ENCODE data around the gene MAP3K19. TPM values are rescaled to one million over a fixed set of nuclear protein-coding genes. Genes with fewer than 3 reads are reported as not detected.
A peak's percentile ranks its signal among the peaks of the same experiment; 100 is the strongest.

The MAP3K19 gene
- total RNA-seq, 2 experiments from 2014 or later, result not detected

GRCh38 chr2:134943540-134943939, 103.7 kb downstream of the MAP3K19 start:
- H3K27me3 Mint-ChIP-seq, result no peaks in the 10 kb centered on the region
- H3K9me3 Mint-ChIP-seq, result no peaks in the 10 kb centered on the region

DNA sequence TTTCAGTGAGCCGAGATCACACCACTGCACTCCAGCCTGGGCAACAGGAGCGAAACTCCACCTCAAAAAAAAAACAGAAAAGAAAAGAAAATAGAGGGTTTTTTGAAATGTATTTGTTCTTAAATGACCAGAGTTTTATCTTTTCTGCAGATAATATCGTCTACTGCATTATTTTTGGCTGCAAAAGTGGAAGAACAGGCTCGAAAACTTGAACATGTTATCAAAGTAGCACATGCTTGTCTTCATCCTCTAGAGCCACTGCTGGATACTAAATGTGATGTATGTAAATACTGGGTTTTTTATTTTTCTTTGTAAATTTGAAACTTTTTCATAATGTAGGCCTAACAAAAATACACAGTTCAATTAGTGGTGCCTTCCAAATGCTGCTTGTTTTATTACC, 110.6 kb downstream of the MAP3K19 start:
- no peak for DNase-seq
- H3K4me1 Mint-ChIP-seq, result peaks cover 39% of the 10 kb centered on the region
- H3K4me3 Mint-ChIP-seq, result no peak overlapping the region
- no peak overlapping the region for H3K27ac Mint-ChIP-seq
- H3K9me3 Mint-ChIP-seq, result no peaks in the 10 kb centered on the region
- no peaks in the 10 kb centered on the region for H3K27me3 Mint-ChIP-seq
- H3K36me3 Mint-ChIP-seq, result peaks cover 27% of the 10 kb centered on the region

More at GRCh38 chr2:134943540-134943939, 103.7 kb downstream of the MAP3K19 start:
- peaks cover 38% of the 10 kb centered on the region for H3K4me1 Mint-ChIP-seq
- H3K36me3 Mint-ChIP-seq, result peaks cover 41% of the 10 kb centered on the region
- peak overlapping the region; percentile 71 for H3K27ac Mint-ChIP-seq
- DNase-seq, result no peak
- H3K4me3 Mint-ChIP-seq, result no peak overlapping the region

DNA sequence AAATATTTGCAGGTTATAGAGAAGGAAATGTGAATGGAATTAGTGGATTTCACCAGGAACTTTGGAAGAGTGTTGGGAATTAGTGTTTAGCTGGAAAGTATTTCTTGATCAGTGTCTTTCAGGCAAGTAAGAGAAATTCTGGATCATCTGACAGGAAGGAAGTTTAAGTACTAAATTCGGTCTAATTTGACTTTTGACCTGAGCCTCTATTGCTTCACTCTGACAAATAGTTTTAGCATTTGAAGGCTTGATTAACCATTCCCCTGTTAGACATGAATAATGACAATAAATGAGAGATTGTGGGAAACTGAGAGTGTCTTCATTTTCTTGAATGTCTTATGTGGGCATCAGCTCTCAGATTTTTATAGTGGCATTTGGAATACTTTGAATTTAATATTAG, 112.6 kb downstream of the MAP3K19 start:
- Mint-ChIP-seq H3K27ac (no peak overlapping the region), H3K4me1 (peaks cover 45% of the 10 kb centered on the region), H3K36me3 (peaks cover 34% of the 10 kb centered on the region), H3K4me3 (no peak overlapping the region), H3K9me3 (no peaks in the 10 kb centered on the region), H3K27me3 (no peaks in the 10 kb centered on the region)
- no peak for DNase-seq

DNA sequence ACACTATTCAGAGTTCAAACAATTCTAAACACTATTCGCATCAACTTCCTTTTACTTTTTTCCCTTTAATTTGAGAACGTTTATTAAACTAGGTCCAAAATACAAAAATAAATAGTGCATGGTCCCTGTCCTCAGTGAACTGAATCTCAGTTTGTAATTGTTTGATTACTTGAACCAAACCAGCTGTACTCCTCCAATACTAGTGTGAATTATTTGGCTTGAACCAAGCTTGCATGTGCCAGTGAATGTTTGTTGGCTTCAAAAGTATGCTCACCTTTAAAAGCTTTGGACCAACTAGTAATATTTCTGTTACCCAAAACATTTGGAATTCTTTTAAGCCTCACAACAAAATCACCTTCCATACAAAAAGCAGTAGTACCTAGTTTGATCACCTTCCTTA, 113.1 kb downstream of the MAP3K19 start:
- DNase-seq, result no peak
- no peaks in the 10 kb centered on the region for H3K9me3 Mint-ChIP-seq
- H3K27ac Mint-ChIP-seq, result no peak overlapping the region
- H3K27me3 Mint-ChIP-seq, result no peaks in the 10 kb centered on the region
- no peak overlapping the region for H3K4me3 Mint-ChIP-seq
- peaks cover 31% of the 10 kb centered on the region for H3K36me3 Mint-ChIP-seq
- peaks cover 47% of the 10 kb centered on the region for H3K4me1 Mint-ChIP-seq

DNA sequence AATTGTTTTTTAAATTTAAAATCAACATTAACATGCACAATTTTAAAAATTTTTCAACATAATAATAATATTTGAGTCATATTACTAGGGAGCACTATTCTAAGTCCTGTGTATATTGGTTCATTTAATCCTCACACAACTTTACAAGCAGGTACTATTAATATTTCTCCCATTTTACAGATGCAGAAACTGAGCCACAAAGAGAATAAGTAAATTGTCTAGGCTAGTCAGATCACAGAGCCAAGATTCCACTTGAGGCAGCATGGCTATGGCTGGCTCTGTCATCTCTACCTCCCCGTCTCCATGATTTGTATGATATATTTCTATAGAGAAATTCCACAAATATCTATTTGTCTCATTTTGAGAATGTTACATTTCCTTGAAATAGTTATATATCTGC, 113.5 kb downstream of the MAP3K19 start:
- no peak for DNase-seq
- Mint-ChIP-seq H3K4me3 (no peak overlapping the region), H3K4me1 (peaks cover 47% of the 10 kb centered on the region), H3K36me3 (peaks cover 32% of the 10 kb centered on the region), H3K27ac (no peak overlapping the region), H3K27me3 (no peaks in the 10 kb centered on the region), H3K9me3 (no peaks in the 10 kb centered on the region)

- Mint-ChIP-seq H3K27me3 (no peaks in the 10 kb centered on the region), H3K27ac (peak overlapping the region; percentile 16), H3K4me1 (peaks cover 47% of the 10 kb centered on the region), H3K36me3 (peaks cover 33% of the 10 kb centered on the region), H3K9me3 (no peaks in the 10 kb centered on the region), H3K4me3 (peak overlapping the region; percentile 41)
- DNase-seq, result no peak
Measured at GRCh38 chr2:134932864-134933526, 114.3 kb downstream of the MAP3K19 start.

DNA sequence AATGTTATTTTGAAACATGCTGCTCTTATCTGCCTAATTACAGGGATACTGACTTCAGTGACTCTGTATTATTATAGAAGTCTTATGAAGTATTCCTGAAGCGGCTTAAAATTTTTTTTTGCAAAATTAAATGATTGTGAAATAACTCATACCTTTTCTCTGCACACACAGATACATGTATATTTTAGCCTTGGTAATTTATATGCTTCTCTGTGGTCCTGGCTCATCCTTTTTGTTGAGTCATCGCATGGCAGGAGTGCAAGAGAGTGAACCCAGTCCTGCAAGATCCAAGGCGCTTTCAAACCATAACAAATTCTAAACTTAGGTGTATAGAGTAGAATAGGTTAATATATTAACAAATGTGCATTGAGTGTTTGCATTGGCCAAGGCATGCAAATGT, 120.1 kb downstream of the MAP3K19 start:
- Mint-ChIP-seq H3K4me1 (peaks cover 53% of the 10 kb centered on the region), H3K36me3 (peaks cover 48% of the 10 kb centered on the region), H3K4me3 (no peak overlapping the region), H3K9me3 (no peaks in the 10 kb centered on the region), H3K27ac (no peak overlapping the region), H3K27me3 (no peaks in the 10 kb centered on the region)
- DNase-seq, result no peak

- Mint-ChIP-seq H3K4me1 (peaks cover 54% of the 10 kb centered on the region), H3K36me3 (peaks cover 50% of the 10 kb centered on the region), H3K9me3 (no peaks in the 10 kb centered on the region), H3K27me3 (no peaks in the 10 kb centered on the region), H3K4me3 (peak overlapping the region; percentile 8), H3K27ac (peak overlapping the region; percentile 34)
- no peak for DNase-seq
Measured at GRCh38 chr2:134926231-134926931, 120.9 kb downstream of the MAP3K19 start.

DNA sequence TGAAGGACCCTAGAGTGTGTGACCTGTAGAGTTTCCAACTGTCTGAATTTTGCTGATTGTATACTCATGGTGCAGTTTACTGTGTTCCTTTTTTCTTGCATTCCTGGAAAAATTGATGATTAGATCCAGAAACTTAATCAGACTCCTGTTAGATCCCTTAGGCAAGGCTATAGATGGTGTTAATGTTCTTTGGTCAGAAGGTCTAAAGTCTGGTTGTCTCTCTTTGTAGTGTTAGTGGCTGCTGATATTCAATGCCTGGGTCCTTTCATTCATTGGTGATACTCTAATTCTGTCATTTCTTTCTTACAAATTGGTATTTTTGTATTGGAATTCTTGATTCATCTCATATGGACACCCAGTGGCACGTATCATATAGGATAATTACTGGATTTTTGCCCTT, 122.3 kb downstream of the MAP3K19 start:
- DNase-seq, result no peak
- Mint-ChIP-seq H3K27ac (no peak overlapping the region), H3K9me3 (no peaks in the 10 kb centered on the region), H3K4me3 (no peak overlapping the region), H3K27me3 (no peaks in the 10 kb centered on the region), H3K4me1 (peaks cover 52% of the 10 kb centered on the region), H3K36me3 (peaks cover 45% of the 10 kb centered on the region)

DNA sequence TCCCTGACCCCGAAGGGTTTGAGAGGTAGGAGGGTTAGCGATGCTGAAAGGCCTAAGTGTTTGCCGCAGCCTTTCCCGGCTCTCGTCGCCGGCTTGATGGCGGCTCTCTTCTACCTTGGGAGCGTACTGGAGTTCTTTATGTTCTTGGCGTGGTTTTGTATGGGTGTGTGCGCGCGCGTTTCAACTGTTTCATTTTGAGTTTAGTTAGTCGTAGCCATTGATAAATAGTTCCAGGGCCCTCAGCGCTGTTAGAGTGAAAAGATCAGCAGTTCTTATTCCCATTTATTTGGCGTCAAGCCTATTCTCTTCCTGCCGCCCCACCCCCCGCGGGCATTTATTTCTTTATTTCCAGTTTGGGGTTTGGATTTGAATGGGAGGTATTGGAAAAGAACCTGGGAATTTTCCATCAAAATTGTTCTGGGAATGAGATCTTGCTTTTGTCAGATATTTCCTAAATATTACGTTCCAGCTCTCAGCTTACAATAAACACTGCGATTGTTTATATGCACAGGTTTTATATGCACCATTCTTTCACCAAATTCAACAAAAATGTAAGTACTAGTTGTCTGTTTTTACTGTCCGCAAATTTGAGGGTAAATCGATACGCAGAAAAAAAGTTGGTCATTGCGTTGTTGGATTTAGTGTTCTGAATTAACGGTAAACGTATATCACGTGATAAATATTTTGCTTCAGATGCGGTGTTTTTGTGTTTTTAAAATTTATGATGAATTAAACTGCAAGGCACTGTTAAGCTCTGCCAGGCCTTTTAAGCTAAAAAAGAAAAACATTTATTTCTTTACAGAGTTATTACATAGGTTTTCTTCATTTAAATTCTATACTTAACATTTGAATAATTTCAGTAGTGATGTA, 127.7 kb downstream of the MAP3K19 start:
- Mint-ChIP-seq H3K9me3 (peaks cover 3% of the 10 kb centered on the region), H3K36me3 (peaks cover 24% of the 10 kb centered on the region), H3K27me3 (peaks cover 4% of the 10 kb centered on the region), H3K27ac (peak overlapping the region; percentile 98), H3K4me1 (peaks cover 33% of the 10 kb centered on the region), H3K4me3 (peak overlapping the region; percentile 95)
- DNase-seq, result peak; percentile 54

DNA sequence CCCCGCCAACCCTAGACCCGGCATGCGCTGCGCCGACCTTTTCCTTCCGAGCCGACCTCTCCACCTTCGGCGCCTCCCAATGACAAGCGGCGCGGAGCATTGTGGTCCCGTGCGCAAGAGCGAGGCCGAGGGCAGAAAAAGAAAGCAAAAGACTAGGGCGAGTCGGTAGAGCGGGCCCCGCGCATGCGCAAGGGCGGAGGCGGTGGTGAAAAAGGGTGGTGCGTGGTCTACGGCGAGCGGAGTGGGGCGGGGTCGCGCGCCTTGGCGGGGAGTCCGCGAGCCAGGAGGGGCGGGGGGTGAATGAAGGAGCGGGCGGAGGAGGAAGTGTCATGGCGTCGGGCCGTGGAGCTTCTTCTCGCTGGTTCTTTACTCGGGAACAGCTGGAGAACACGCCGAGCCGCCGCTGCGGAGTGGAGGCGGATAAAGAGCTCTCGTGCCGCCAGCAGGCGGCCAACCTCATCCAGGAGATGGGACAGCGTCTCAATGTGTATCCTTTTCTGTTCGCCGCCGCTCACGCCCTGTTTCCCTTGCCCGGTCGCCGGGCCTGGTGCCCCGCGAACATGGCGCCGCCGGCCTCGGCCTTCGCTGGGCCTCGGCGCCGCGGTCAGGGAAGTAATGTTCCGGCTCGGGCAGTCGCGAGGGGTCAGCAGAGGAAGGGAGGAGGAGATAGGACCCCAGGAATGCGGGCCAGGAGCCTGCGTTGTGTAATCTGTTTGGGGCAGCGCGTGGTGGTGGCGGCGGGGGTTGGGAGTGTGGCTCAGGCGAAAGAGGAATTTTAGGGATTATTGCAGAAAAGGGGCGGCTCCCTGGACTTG, 128.5 kb downstream of the MAP3K19 start, which contains the start of gene CCNT2:
TSS of gene CCNT2 (plus strand) at position 297 of the 815 bp plus-strand sequence. CDS start at position 330, 33 bp downstream.
- H3K27ac Mint-ChIP-seq, result peak within 1 kb of the TSS; percentile 98
- peak within 1 kb of the TSS; percentile 95 for H3K4me3 Mint-ChIP-seq

GRCh38 chr2:134917888-134918525, 129.2 kb downstream of the MAP3K19 start:
- Mint-ChIP-seq H3K9me3 (peaks cover 3% of the 10 kb centered on the region), H3K36me3 (peaks cover 24% of the 10 kb centered on the region), H3K4me1 (peaks cover 24% of the 10 kb centered on the region), H3K27me3 (peaks cover 4% of the 10 kb centered on the region), H3K27ac (peak overlapping the region; percentile 98), H3K4me3 (peak overlapping the region; percentile 95)
- DNase-seq, result peak; percentile 92

More for the DNA sequence above, 128.5 kb downstream of the MAP3K19 start, which contains the start of gene CCNT2:
- Mint-ChIP-seq H3K9me3 (peaks cover 3% of the 10 kb centered on the region), H3K36me3 (peaks cover 24% of the 10 kb centered on the region), H3K27me3 (peaks cover 4% of the 10 kb centered on the region), H3K4me1 (peaks cover 27% of the 10 kb centered on the region)
- peak; percentile 100 for DNase-seq

DNA sequence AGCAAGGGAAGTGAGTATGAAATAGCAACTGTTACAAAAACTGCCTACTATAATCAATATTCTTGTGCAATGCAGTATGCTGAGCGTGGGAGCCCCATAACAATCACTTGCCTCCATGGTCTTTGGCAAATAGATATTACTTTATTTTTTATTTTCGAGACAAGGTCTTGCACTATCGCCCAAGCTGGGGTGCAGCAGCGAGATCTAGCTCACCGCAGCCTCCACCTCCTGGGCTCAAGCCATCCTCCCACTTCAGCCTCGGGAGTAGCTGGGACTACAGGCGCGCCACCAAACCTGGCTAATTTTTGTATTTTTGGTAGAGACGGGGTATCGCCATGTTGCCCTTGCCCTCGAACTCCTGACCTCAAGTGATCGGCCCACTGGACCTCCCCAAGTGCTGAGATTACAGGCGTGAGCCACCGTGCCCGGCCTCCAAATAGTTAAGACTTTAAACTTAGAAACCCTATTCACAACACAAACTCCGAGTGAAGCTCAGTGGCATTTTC, 129.8 kb downstream of the MAP3K19 start:
- H3K27ac Mint-ChIP-seq, result peak overlapping the region; percentile 98
- peak; percentile 6 for DNase-seq
- peaks cover 19% of the 10 kb centered on the region for H3K36me3 Mint-ChIP-seq
- H3K27me3 Mint-ChIP-seq, result peaks cover 4% of the 10 kb centered on the region
- H3K4me3 Mint-ChIP-seq, result peak overlapping the region; percentile 95
- peaks cover 3% of the 10 kb centered on the region for H3K9me3 Mint-ChIP-seq
- peaks cover 20% of the 10 kb centered on the region for H3K4me1 Mint-ChIP-seq
